Transverse colon (tissue), 4 donors: ENCODE measurements around the gene AGRN. TPM values are rescaled to one million over a fixed set of nuclear protein-coding genes. Genes with fewer than 3 reads are reported as not detected.
A peak's percentile ranks its signal among the peaks of the same experiment; 100 is the strongest.

ENCODE experiments used
- DNase-seq: peaks from one replicate; pipeline ENCODE4 v3.0.0-alpha.2; 2019
- H3K27ac ChIP-seq, 4 donors: fragments of 200-600 bp; sonication (generic); 2 replicates each; pipeline ENCODE4 v1.5.1; 2016 to 2018; ENCODE audit warnings: inconsistent platforms in 4 of 4
- H3K27me3 ChIP-seq: fragments of 200-600 bp; sonication (generic); 2 replicates; pipeline ENCODE4 v1.5.1; 2017; ENCODE audit warnings: inconsistent platforms
- H3K36me3 ChIP-seq, 4 donors: fragments of 200-600 bp; sonication (generic); 2 replicates each; pipeline ENCODE4 v1.5.1; 2017 to 2019; ENCODE audit warnings: inconsistent platforms in 4 of 4
- H3K4me1 ChIP-seq, 4 donors: fragments of 200-600 bp; sonication (generic); 2 replicates each; pipeline ENCODE4 v1.5.1; 2017 to 2020; ENCODE audit warnings: inconsistent platforms in 4 of 4
- H3K4me3 ChIP-seq, 4 donors: fragments of 200-600 bp; sonication (generic); 1 replicate in 1 of 4; 2 replicates in 3 of 4; pipeline versions ENCODE4 v1.5.1 to v1.6.1; 2017 to 2019; ENCODE audit warnings: inconsistent platforms in 4 of 4
- H3K9me3 ChIP-seq, 2 donors: fragments of 200-600 bp; sonication (generic); 2 replicates each; pipeline ENCODE4 v1.5.1; 2017 to 2019; ENCODE audit warnings: inconsistent platforms in 2 of 2
- EP300 ChIP-seq: sonication (generic); formaldehyde crosslinking; IDR thresholded peaks from one replicate; pipeline ENCODE4 v1.6.1; 2017; ENCODE audit warnings: antibody characterized with exemption, low read depth
- POLR2A ChIP-seq: fragments of 450-650 bp; IDR thresholded peaks from one replicate; pipeline ENCODE4 v1.6.1; 2016; ENCODE audit warnings: antibody characterized with exemption, mild to moderate bottlenecking, moderate library complexity
- POLR2AphosphoS5 ChIP-seq, 3 donors: sonication (generic); formaldehyde crosslinking; IDR thresholded peaks; one replicate each; pipeline ENCODE4 v1.6.1; 2016; ENCODE audit warnings: antibody characterized with exemption in 3 of 3
- WGBS, 2 donors: methylation state at CpG; one replicate each; pipeline ENCODE4 v1.1.5; 2018; ENCODE audit warnings: low coverage in 1 of 2; 5-methylcytosine and 5-hydroxymethylcytosine counted together
- in situ Hi-C, 4 donors: fragments of 200-750 bp; cut with MboI; loops; one replicate each; pipeline versions ENCODE4 v1.15.0 to v1.15.1; 2017; ENCODE audit warnings: low sequenced_read_pairs in 3 of 4, low pct_ligation_motif_present in 1 of 4, low pct_unique_long_range_greater_than_20kb in 1 of 4
- intact Hi-C: fragments of 100-400 bp; cut with DNase I; formaldehyde crosslinking; loops from one replicate; pipeline ENCODE4 v1.15.1; 2023; ENCODE audit warnings: low total_unique reads
- total RNA-seq, 4 donors: library from RNA; depleted of rRNA; stranded (reverse); fragments of >200 nt; gene quantifications; one replicate each; pipeline ENCODE4 v1.1.0, GENCODE V29; 2016
- TF ChIP-seq, protein P1 (sequence below), 5 experiments: fragments of 200-600 bp in 3 of 5; fragments of 450-650 bp in 2 of 5; sonication (generic) in 3 of 5; IDR thresholded peaks; 1 replicate in 2 of 5; 2 replicates in 3 of 5; pipeline ENCODE4 v1.5.1; 2016 to 2017; ENCODE audit warnings: antibody characterized with exemption in 5 of 5, inconsistent platforms in 3 of 5, mild to moderate bottlenecking in 2 of 5, moderate library complexity in 1 of 5

Gene AGRN
- total RNA-seq, 4 donors from 2014 or later = 25.4 to 132 (median 44.8) TPM

DNA sequence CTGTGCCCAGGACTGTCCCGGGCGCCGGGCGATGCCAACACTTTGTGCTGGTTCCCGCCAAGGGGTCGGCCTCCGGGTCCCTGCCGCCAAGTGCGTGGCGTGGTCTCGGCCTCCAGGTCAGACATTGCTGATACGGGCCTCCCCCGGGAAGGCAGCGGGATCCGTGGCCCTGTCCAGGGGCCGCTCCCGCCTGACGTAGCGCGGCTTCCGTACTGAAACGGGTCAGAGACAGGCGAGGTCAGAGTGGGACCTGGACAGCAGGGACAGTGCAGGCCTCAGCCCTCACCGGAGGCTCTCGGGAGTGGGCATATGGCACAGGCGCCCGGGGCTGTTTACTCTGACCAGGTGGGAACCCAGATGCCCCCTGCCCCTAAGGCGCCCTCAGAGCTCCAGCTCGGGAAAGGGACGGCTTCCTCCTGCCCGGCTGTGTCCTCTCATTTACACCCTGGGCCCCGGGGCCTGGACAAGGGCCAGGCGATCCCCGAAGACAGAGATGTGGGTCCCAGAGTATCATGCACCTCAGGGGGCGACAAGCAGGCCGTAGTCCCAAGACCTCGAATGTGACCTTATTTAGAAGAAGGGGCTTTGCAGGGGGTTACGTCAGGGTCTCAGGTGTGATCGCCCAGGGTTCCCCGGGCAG is 63.0 kb downstream of the AGRN start:
- TF ChIP-seq EP300 (no peak), POLR2AphosphoS5 (IDR thresholded peaks at IDR 0.05) (no peak), POLR2A (no peak)
- TF ChIP-seq, protein P1, sequence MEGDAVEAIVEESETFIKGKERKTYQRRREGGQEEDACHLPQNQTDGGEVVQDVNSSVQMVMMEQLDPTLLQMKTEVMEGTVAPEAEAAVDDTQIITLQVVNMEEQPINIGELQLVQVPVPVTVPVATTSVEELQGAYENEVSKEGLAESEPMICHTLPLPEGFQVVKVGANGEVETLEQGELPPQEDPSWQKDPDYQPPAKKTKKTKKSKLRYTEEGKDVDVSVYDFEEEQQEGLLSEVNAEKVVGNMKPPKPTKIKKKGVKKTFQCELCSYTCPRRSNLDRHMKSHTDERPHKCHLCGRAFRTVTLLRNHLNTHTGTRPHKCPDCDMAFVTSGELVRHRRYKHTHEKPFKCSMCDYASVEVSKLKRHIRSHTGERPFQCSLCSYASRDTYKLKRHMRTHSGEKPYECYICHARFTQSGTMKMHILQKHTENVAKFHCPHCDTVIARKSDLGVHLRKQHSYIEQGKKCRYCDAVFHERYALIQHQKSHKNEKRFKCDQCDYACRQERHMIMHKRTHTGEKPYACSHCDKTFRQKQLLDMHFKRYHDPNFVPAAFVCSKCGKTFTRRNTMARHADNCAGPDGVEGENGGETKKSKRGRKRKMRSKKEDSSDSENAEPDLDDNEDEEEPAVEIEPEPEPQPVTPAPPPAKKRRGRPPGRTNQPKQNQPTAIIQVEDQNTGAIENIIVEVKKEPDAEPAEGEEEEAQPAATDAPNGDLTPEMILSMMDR (IDR thresholded peaks at IDR 0.05) = no peak
- Histone ChIP-seq H3K27me3 (no peaks in the 10 kb centered on the region), H3K9me3 (no peaks in the 10 kb centered on the region), H3K4me3 (no peak overlapping the region), H3K27ac (no peak overlapping the region), H3K36me3 (no peaks in the 10 kb centered on the region), H3K4me1 (peaks cover 12 to 14% (median 13%) of the 10 kb centered on the region in 4 donors)
- DNase-seq = peak; percentile 4
- WGBS, 2 donors = 93% methylated on average over 39 of the region's 40 CpGs; no CpG with 5 or more reads in 1 of the 2 donors
- in situ Hi-C loops (no loop called here), intact Hi-C loops (no loop called here)

DNA sequence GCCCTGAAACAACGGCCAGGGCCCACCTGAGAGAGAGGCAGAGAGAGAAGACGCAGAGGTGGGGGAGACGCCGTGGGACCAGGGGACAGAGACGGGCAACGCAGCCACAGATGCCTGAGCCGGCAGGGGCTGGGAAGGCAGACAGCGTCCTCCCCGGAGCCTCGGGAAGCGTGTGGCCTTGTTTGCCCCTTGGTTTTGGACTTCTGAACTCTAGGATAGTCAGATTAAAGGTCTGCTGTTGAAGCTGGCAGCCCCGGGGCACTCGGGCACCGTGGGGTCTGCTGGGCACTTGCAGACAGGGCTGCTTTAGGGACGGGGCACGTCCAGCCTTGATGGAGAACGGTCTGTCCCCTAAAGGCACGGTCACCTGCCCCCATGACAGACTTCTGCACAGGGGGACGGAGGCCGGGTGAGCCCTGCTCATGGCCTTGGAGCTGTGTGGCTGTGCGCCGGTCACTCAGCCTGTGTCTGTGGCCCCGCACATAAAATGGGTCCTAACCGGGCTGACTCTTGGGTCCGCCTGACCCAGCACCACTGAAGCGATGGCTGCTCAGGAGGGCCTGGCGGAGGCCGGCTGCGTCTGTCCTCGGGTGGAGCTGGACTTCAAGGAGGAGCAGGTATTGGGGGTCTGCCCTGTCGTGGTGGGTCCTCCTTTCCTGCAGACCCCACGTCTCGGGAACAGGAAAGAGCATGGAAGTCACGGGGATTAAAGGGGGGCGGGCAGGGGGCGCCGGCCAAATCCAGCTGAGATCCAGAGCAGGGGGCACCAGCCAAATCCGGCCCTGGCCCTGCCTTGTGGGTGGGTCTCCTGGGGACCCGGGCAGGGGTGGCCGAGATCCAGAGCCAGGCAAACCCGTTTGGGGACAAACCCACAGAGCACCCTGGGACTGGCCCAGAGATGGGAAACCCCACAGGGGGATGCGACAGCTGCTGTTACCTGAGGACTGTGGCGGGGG is 63.8 kb downstream of the AGRN start:
- no peak overlapping the region for H3K4me3 ChIP-seq
- peaks cover 12 to 14% (median 13%) of the 10 kb centered on the region in 4 donors for H3K4me1 ChIP-seq
- WGBS, 2 donors = 80 to 92% methylated on average over 4 to 38 of the region's 43 CpGs
- H3K36me3 ChIP-seq = no peaks in the 10 kb centered on the region
- intact Hi-C loops (no loop called here), in situ Hi-C loops (no loop called here)
- H3K27ac ChIP-seq = no peak overlapping the region
- no peaks in the 10 kb centered on the region for H3K9me3 ChIP-seq
- no peak for TF ChIP-seq POLR2AphosphoS5 (IDR thresholded peaks at IDR 0.05)
- TF ChIP-seq EP300 = no peak
- TF ChIP-seq POLR2A = no peak
- TF ChIP-seq, protein P1 (IDR thresholded peaks at IDR 0.05) = no peak
- peak; percentile 5 for DNase-seq
- H3K27me3 ChIP-seq = no peaks in the 10 kb centered on the region

DNA sequence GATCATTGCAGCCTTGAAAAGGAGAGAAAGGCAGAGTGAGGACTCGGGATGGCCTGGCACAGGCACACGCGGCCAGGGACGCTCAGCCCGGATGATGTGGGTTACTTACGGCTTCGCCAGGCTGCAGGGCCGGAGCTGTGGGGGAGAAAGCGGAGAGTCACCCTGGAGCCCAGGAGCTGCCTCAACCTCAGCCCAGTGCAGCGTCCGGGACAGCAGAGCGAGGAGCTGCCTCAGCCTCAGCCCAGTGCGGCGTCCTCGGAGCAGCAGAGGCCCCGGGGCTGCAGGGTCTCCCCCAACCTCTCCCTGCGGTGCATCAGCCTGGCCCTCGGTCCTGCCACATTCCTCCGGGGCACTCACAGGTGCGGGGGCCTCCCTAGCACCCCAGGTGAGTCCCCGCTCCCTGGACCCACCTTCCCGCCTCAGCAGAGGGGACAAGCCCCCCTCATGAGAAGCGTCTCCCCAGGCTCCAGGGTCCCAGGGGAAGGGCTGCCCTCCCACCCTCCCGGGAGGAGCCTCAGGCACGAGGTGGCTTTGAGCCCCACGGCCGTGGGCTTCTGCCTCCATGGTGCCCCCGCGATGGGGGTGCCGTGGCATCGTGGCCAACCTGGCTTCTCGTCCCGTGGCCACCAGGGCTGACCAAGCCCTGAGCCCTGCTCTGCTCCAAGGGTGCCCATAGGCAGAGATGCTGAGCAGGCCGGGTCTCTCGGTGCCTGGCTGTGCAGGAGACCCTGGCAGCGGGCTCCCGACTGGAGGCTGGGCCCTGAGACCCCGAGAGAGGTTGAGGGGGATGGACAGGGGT is 64.7 kb downstream of the AGRN start:
- in situ Hi-C loops (no loop called here), intact Hi-C loops (no loop called here)
- TF ChIP-seq POLR2AphosphoS5 (IDR thresholded peaks at IDR 0.05) (no peak), EP300 (no peak), POLR2A (no peak)
- TF ChIP-seq, protein P1 (IDR thresholded peaks at IDR 0.05) = no peak
- H3K27ac ChIP-seq = no peak overlapping the region
- peaks cover 8 to 9% (median 9%) of the 10 kb centered on the region in 4 donors for H3K4me1 ChIP-seq
- H3K27me3 ChIP-seq = no peaks in the 10 kb centered on the region
- peak; percentile 7 for DNase-seq
- H3K9me3 ChIP-seq = no peaks in the 10 kb centered on the region
- no peak overlapping the region for H3K4me3 ChIP-seq
- WGBS, 2 donors = 91% methylated on average over 38 of the region's 38 CpGs; no CpG with 5 or more reads in 1 of the 2 donors
- no peaks in the 10 kb centered on the region for H3K36me3 ChIP-seq
